Activated CD4-positive, alpha-beta memory T cell treated with anti-CD3 and anti-CD28 coated beads, Interleukin-2, amount 10 ng/mL, durations not matched to agents 7 days and 5 days (primary cell): ENCODE measurements around the gene SEL1L. TPM values are rescaled to one million over a fixed set of nuclear protein-coding genes. Genes with fewer than 3 reads are reported as not detected.
"Not testable (repeated sequence)": the region's sequence is repeated elsewhere in the genome, so short reads cannot be mapped to it uniquely, and the experiment has no call there.

Experiments
- CTCF ChIA-PET: fragments of 350-600 bp; sonication (Branson Sonifier 250); formaldehyde crosslinking; loops from one replicate; lab custom pipeline; 2021; ENCODE audit warnings: antibody characterized with exemption, inconsistent platforms; lab: Charles Lee
- POLR2A ChIA-PET: fragments of 350-600 bp; sonication (Branson Sonifier 250); formaldehyde crosslinking; loops from one replicate; lab custom pipeline; 2021; ENCODE audit warnings: antibody characterized with exemption; lab: Charles Lee
- DNase-seq: peaks from one replicate; pipeline ENCODE4 v3.0.0-alpha.2; 2020
- H3K27ac Mint-ChIP-seq: one replicate; pipeline ENCODE4 v1.8.0; 2021; ENCODE audit warnings: mild to moderate bottlenecking, mixed read lengths
- H3K27me3 Mint-ChIP-seq: one replicate; pipeline ENCODE4 v1.8.0; 2021; ENCODE audit warnings: mixed read lengths
- H3K36me3 Mint-ChIP-seq: one replicate; pipeline ENCODE4 v1.8.0; 2021; ENCODE audit warnings: low read depth, mixed read lengths
- H3K4me1 Mint-ChIP-seq: one replicate; pipeline ENCODE4 v1.8.0; 2021; ENCODE audit warnings: mixed read lengths
- H3K4me3 Mint-ChIP-seq: one replicate; pipeline ENCODE4 v1.8.0; 2021; ENCODE audit warnings: mild to moderate bottlenecking, mixed read lengths
- H3K9me3 Mint-ChIP-seq: one replicate; pipeline ENCODE4 v1.8.0; 2021; ENCODE audit warnings: mixed read lengths
- total RNA-seq, 2 experiments: library from RNA; stranded (reverse); gene quantifications; one replicate each; pipeline ENCODE4 v1.2.3, GENCODE V29; 2021

Gene SEL1L
- total RNA-seq, 2 experiments from 2014 or later, result 65.9 to 67.6 TPM

DNA sequence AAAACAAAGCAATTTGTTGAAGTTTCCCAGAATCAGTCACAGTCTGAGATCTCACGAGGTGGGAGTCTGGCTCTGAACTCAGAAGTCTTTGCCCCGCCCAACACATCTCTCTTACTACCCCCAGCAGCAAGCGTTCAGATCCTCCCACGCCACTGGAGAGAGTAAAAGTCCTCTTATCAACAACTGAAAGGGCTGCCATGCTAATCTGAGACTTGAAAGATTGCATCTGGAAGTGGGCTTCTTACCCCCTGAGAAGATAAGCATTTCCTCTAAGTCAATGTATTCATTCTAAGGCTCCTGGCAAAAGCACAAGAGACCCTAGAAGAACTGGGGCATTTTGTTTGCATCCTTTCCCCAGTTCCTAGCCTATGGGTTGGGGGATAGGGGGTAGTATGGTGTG is 99.4 kb downstream of the SEL1L start:
- Mint-ChIP-seq H3K4me3 (no peak overlapping the region), H3K36me3 (no peaks in the 10 kb centered on the region), H3K4me1 (peaks cover 10% of the 10 kb centered on the region), H3K9me3 (no peaks in the 10 kb centered on the region), H3K27me3 (peaks cover 65% of the 10 kb centered on the region), H3K27ac (no peak overlapping the region)
- no peak for DNase-seq
- ChIA-PET POLR2A (no interaction called here), CTCF (interaction anchor here (0.6 kb wide), 1 partner anchor 26 kb away, joined by 4 read pairs; no protein-coding TSS in a partner anchor)

- CTCF ChIA-PET, result interaction anchor here (0.6 kb wide), 1 partner anchor 27 kb away, joined by 4 read pairs; no protein-coding TSS in a partner anchor
- H3K9me3 Mint-ChIP-seq, result no peaks in the 10 kb centered on the region
- peaks cover 57% of the 10 kb centered on the region for H3K27me3 Mint-ChIP-seq
- no peak overlapping the region for H3K4me3 Mint-ChIP-seq
- no peak overlapping the region for H3K27ac Mint-ChIP-seq
- H3K36me3 Mint-ChIP-seq, result no peaks in the 10 kb centered on the region
- no peak for DNase-seq
- peaks cover 10% of the 10 kb centered on the region for H3K4me1 Mint-ChIP-seq
- POLR2A ChIA-PET, result no interaction called here
These were observed 100.3 kb downstream of the SEL1L start for GRCh38 chr14:81433378-81433777.

DNA sequence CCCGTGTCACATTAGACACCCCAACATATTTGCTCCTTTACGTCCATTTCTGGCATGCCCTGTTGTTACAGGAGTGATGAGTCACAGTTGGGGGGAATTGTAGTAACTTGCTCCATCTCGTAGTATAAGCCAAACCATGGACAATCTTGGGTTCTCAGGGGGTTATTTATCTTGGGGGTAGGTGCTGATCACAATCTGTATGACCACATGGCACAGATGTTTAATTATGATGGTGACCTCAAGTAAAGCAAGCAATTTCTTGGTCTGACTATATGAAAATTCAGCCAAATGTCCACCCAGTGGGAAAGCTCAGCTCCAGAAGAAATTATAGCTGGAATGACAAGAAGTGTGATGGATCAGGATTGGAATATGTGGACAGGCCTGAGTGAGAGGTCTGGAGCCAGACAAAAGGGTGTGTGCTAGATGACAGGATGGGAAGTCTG is 101.4 kb downstream of the SEL1L start:
- POLR2A ChIA-PET, result no interaction called here
- Mint-ChIP-seq H3K9me3 (no peaks in the 10 kb centered on the region), H3K4me3 (no peak overlapping the region), H3K36me3 (no peaks in the 10 kb centered on the region), H3K4me1 (peaks cover 9% of the 10 kb centered on the region), H3K27me3 (peaks cover 58% of the 10 kb centered on the region), H3K27ac (no peak overlapping the region)
- CTCF ChIA-PET, result interaction anchor here (1.1 kb wide), 1 partner anchor 10 kb away, joined by 5 read pairs; no protein-coding TSS in a partner anchor
- DNase-seq, result no peak

- no peak for DNase-seq
- Mint-ChIP-seq H3K9me3 (no peaks in the 10 kb centered on the region), H3K4me3 (no peak overlapping the region), H3K36me3 (no peaks in the 10 kb centered on the region), H3K27ac (no peak overlapping the region), H3K27me3 (peaks cover 60% of the 10 kb centered on the region), H3K4me1 (peaks cover under 1% of the 10 kb centered on the region)
- ChIA-PET CTCF (no interaction called here), POLR2A (no interaction called here)
These were observed 103.4 kb downstream of the SEL1L start for GRCh38 chr14:81430235-81430634.

GRCh38 chr14:81429749-81430148 is 103.9 kb downstream of the SEL1L start:
- not testable (repeated sequence) for H3K4me1 Mint-ChIP-seq

GRCh38 chr14:81429028-81429427 is 104.6 kb downstream of the SEL1L start:
- H3K9me3 Mint-ChIP-seq, result no peaks in the 10 kb centered on the region
- CTCF ChIA-PET, result no interaction called here
- H3K4me3 Mint-ChIP-seq, result no peak overlapping the region
- DNase-seq, result no peak
- POLR2A ChIA-PET, result no interaction called here
- H3K36me3 Mint-ChIP-seq, result no peaks in the 10 kb centered on the region
- peaks cover 53% of the 10 kb centered on the region for H3K27me3 Mint-ChIP-seq
- no peaks in the 10 kb centered on the region for H3K4me1 Mint-ChIP-seq
- H3K27ac Mint-ChIP-seq, result no peak overlapping the region

More at GRCh38 chr14:81429749-81430148, 103.9 kb downstream of the SEL1L start:
- H3K9me3 Mint-ChIP-seq, CTCF ChIA-PET, DNase-seq, H3K4me3 Mint-ChIP-seq, H3K27ac Mint-ChIP-seq, POLR2A ChIA-PET, H3K36me3 Mint-ChIP-seq: not testable (repeated sequence)
- peaks cover 59% of the 10 kb centered on the region for H3K27me3 Mint-ChIP-seq

GRCh38 chr14:81427348-81428058 is 106.2 kb downstream of the SEL1L start:
- Mint-ChIP-seq H3K4me3 (no peak overlapping the region), H3K27me3 (peaks cover 39% of the 10 kb centered on the region), H3K9me3 (no peaks in the 10 kb centered on the region), H3K36me3 (no peaks in the 10 kb centered on the region), H3K4me1 (no peaks in the 10 kb centered on the region), H3K27ac (no peak overlapping the region)
- no peak for DNase-seq
- CTCF ChIA-PET, result no interaction called here
- POLR2A ChIA-PET, result no interaction called here

DNA sequence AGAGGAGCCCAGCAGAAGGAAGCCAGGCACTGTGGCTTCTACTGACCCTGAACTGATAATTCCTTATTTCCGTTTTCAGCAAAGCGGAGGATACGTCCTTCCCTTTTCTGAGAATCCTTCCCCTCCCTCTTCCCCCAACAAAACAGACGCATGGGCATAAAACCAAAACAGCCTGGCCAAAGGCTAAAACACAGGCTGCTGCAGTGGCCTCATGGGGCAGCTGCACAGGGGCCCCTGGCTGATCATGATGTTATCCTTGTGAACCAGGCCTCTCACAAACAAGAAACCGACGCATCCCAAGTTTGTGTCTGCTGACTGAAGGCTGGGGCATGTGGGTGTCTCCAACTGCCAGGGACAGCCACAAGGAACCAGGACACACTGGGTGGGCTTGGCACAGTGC is 110.1 kb downstream of the SEL1L start:
- POLR2A ChIA-PET, result no interaction called here

More for the DNA sequence above, 110.1 kb downstream of the SEL1L start:
- Mint-ChIP-seq H3K4me1 (no peaks in the 10 kb centered on the region), H3K4me3 (no peak overlapping the region), H3K27ac (no peak overlapping the region), H3K9me3 (peaks cover 3% of the 10 kb centered on the region), H3K27me3 (peaks cover 31% of the 10 kb centered on the region), H3K36me3 (no peaks in the 10 kb centered on the region)
- CTCF ChIA-PET, result no interaction called here
- DNase-seq, result no peak

Other genes starting within 250 kb of the SEL1L start
- 1 to 10 TPM; 3.0 to 4.3 TPM for gene STON2, start 133.5 kb downstream of the SEL1L start, total RNA-seq